ENCODE measurements around the gene ANKRD37. TPM values are rescaled to one million over a fixed set of nuclear protein-coding genes. Genes with fewer than 3 reads are reported as not detected.

Gene ANKRD37
- total RNA-seq, 1 donor from 2014 or later, result 6.1 TPM

- Histone ChIP-seq H3K27ac (ENCODE audit: low read depth, low read length) (no peak overlapping the region), H3K4me3 (ENCODE audit: insufficient read depth, low read depth, low read length) (no peak overlapping the region), H3K27me3 (ENCODE audit: insufficient read depth, low read length) (no peaks in the 10 kb centered on the region), H3K4me2 (ENCODE audit: low read length) (no peak overlapping the region), H3K9ac (ENCODE audit: low read length) (no peak overlapping the region), H3K4me1 (ENCODE audit: insufficient read depth, low read length) (no peaks in the 10 kb centered on the region), H2AFZ (ENCODE audit: low read depth, low read length) (no peak overlapping the region), H3K9me3 (ENCODE audit: insufficient read depth, low read depth, low read length) (no peaks in the 10 kb centered on the region), H3K36me3 (ENCODE audit: insufficient read depth, low read length) (peaks cover 24% of the 10 kb centered on the region), H3K79me2 (ENCODE audit: insufficient read depth, low read length) (no peaks in the 10 kb centered on the region), H4K20me1 (ENCODE audit: insufficient read depth, low read length) (no peaks in the 10 kb centered on the region)
- peaks cover 11% of the 10 kb centered on the region for H3K36me3 Mint-ChIP-seq (ENCODE audit: low read depth, unreplicated experiment)
- no peak overlapping the region for H3K4me3 Mint-ChIP-seq (ENCODE audit: unreplicated experiment)
- DNase-seq (ENCODE audit: low read depth) (no peak), FAIRE-seq (no peak)
- no peak overlapping the region for H3K27ac Mint-ChIP-seq (ENCODE audit: unreplicated experiment)
- peaks cover 3% of the 10 kb centered on the region for H3K9me3 Mint-ChIP-seq (ENCODE audit: unreplicated experiment)
- H3K4me1 Mint-ChIP-seq (ENCODE audit: low read depth, unreplicated experiment), result peaks cover 5% of the 10 kb centered on the region
- TF ChIP-seq EZH2 (IDR thresholded peaks at IDR 0.05; ENCODE audit: insufficient read depth, low read length), result no peak
- no peak for TF ChIP-seq CTCF (IDR thresholded peaks at IDR 0.05; ENCODE audit: insufficient read depth, low read depth, low read length)
- no peaks in the 10 kb centered on the region for H3K27me3 Mint-ChIP-seq (ENCODE audit: low read depth, unreplicated experiment)
Measured at GRCh38 chr4:185408432-185408831, 11.8 kb downstream of the ANKRD37 start.

GRCh38 chr4:185411849-185412248, 15.2 kb downstream of the ANKRD37 start:
- H3K27ac ChIP-seq (ENCODE audit: low read depth, low read length), result no peak overlapping the region
- no peaks in the 10 kb centered on the region for H3K27me3 ChIP-seq (ENCODE audit: insufficient read depth, low read length)
- H3K4me1 Mint-ChIP-seq (ENCODE audit: low read depth, unreplicated experiment), result peaks cover 5% of the 10 kb centered on the region
- no peak for TF ChIP-seq CTCF (IDR thresholded peaks at IDR 0.05; ENCODE audit: insufficient read depth, low read depth, low read length)
- TF ChIP-seq EZH2 (IDR thresholded peaks at IDR 0.05; ENCODE audit: insufficient read depth, low read length), result no peak
- H3K36me3 Mint-ChIP-seq (ENCODE audit: low read depth, unreplicated experiment), result peaks cover 17% of the 10 kb centered on the region
- H3K9me3 Mint-ChIP-seq (ENCODE audit: unreplicated experiment), result peaks cover 3% of the 10 kb centered on the region
- H2AFZ ChIP-seq (ENCODE audit: low read depth, low read length), result no peak overlapping the region
- DNase-seq (ENCODE audit: low read depth) (no peak), FAIRE-seq (no peak)
- no peaks in the 10 kb centered on the region for H3K4me1 ChIP-seq (ENCODE audit: insufficient read depth, low read length)
- no peaks in the 10 kb centered on the region for H3K79me2 ChIP-seq (ENCODE audit: insufficient read depth, low read length)
- no peak overlapping the region for H3K9ac ChIP-seq (ENCODE audit: low read length)
- no peak overlapping the region for H3K4me3 Mint-ChIP-seq (ENCODE audit: unreplicated experiment)
- no peak overlapping the region for H3K4me2 ChIP-seq (ENCODE audit: low read length)
- no peaks in the 10 kb centered on the region for H4K20me1 ChIP-seq (ENCODE audit: insufficient read depth, low read length)
- H3K27me3 Mint-ChIP-seq (ENCODE audit: low read depth, unreplicated experiment), result no peaks in the 10 kb centered on the region
- H3K9me3 ChIP-seq (ENCODE audit: insufficient read depth, low read depth, low read length), result no peaks in the 10 kb centered on the region
- H3K4me3 ChIP-seq (ENCODE audit: insufficient read depth, low read depth, low read length), result no peak overlapping the region
- H3K36me3 ChIP-seq (ENCODE audit: insufficient read depth, low read length), result peaks cover 34% of the 10 kb centered on the region
- no peak overlapping the region for H3K27ac Mint-ChIP-seq (ENCODE audit: unreplicated experiment)

- Mint-ChIP-seq H3K27me3 (ENCODE audit: low read depth, unreplicated experiment) (no peaks in the 10 kb centered on the region), H3K4me1 (ENCODE audit: low read depth, unreplicated experiment) (peaks cover 5% of the 10 kb centered on the region), H3K27ac (ENCODE audit: unreplicated experiment) (no peak overlapping the region), H3K4me3 (ENCODE audit: unreplicated experiment) (no peak overlapping the region), H3K9me3 (ENCODE audit: unreplicated experiment) (peaks cover 3% of the 10 kb centered on the region), H3K36me3 (ENCODE audit: low read depth, unreplicated experiment) (peaks cover 17% of the 10 kb centered on the region)
- Histone ChIP-seq H3K4me1 (ENCODE audit: insufficient read depth, low read length) (no peaks in the 10 kb centered on the region), H3K27me3 (ENCODE audit: insufficient read depth, low read length) (no peaks in the 10 kb centered on the region), H3K4me3 (ENCODE audit: insufficient read depth, low read depth, low read length) (no peak overlapping the region), H2AFZ (ENCODE audit: low read depth, low read length) (no peak overlapping the region), H3K9me3 (ENCODE audit: insufficient read depth, low read depth, low read length) (no peaks in the 10 kb centered on the region), H3K79me2 (ENCODE audit: insufficient read depth, low read length) (no peaks in the 10 kb centered on the region), H3K36me3 (ENCODE audit: insufficient read depth, low read length) (peaks cover 34% of the 10 kb centered on the region), H3K27ac (ENCODE audit: low read depth, low read length) (no peak overlapping the region), H4K20me1 (ENCODE audit: insufficient read depth, low read length) (no peaks in the 10 kb centered on the region), H3K9ac (ENCODE audit: low read length) (no peak overlapping the region), H3K4me2 (ENCODE audit: low read length) (no peak overlapping the region)
- DNase-seq (ENCODE audit: low read depth), result no peak
- FAIRE-seq, result no peak
- no peak for TF ChIP-seq EZH2 (IDR thresholded peaks at IDR 0.05; ENCODE audit: insufficient read depth, low read length)
- no peak for TF ChIP-seq CTCF (IDR thresholded peaks at IDR 0.05; ENCODE audit: insufficient read depth, low read depth, low read length)
Measured at GRCh38 chr4:185412412-185412811, 15.8 kb downstream of the ANKRD37 start.
